Uterus (tissue), 2 donors: ENCODE data around the gene IFI6.

Source experiments
- POLR2A ChIP-seq, 2 donors: fragments of 450-650 bp; IDR thresholded peaks; one replicate each; pipeline ENCODE4 v1.6.1; 2016; ENCODE audit warnings: antibody characterized with exemption in 2 of 2, mild to moderate bottlenecking in 1 of 2, moderate library complexity in 1 of 2
- TF ChIP-seq, protein P1 (sequence below), 4 experiments: fragments of 200-600 bp in 2 of 4; fragments of 450-650 bp in 2 of 4; sonication (generic) in 2 of 4; IDR thresholded peaks; one replicate each; pipeline ENCODE4 v1.5.1; 2016 to 2019; ENCODE audit warnings: antibody characterized with exemption in 4 of 4, mild to moderate bottlenecking in 2 of 4, moderate library complexity in 1 of 4

DNA sequence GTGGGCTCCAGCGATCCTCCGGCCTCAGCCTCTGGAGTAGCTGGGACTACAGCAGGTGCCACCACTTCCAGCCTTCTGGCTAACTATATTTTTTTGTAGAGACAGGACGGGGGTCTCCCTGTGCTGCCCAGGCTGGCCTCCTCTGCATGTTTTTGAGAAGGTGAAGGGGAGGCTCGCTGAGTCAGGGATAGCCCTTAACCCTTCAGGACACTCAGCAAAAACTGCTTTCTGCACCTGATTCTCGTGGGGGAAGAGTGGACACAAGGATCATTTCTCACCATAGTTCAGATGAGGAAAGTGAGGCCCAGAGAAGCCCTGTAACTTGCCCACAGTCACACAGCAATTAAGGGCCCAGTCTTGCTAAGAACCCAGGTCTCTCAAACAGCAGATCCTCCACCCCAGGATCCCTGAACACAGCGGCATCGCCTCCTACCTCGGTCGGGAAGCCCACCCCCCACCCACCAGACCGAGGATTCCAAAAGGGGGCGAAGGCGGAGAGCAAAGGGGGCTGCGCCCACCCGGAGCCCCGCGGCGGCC is 38.3 kb downstream of the IFI6 start:
- TF ChIP-seq, protein P1, sequence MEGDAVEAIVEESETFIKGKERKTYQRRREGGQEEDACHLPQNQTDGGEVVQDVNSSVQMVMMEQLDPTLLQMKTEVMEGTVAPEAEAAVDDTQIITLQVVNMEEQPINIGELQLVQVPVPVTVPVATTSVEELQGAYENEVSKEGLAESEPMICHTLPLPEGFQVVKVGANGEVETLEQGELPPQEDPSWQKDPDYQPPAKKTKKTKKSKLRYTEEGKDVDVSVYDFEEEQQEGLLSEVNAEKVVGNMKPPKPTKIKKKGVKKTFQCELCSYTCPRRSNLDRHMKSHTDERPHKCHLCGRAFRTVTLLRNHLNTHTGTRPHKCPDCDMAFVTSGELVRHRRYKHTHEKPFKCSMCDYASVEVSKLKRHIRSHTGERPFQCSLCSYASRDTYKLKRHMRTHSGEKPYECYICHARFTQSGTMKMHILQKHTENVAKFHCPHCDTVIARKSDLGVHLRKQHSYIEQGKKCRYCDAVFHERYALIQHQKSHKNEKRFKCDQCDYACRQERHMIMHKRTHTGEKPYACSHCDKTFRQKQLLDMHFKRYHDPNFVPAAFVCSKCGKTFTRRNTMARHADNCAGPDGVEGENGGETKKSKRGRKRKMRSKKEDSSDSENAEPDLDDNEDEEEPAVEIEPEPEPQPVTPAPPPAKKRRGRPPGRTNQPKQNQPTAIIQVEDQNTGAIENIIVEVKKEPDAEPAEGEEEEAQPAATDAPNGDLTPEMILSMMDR (IDR thresholded peaks at IDR 0.05) = no peak
- no peak for TF ChIP-seq POLR2A (IDR thresholded peaks at IDR 0.05)
